Activated CD8-positive, alpha-beta T cell treated with anti-CD3 and anti-CD28 coated beads, Interleukin-2, amount 10 ng/mL, durations not matched to agents 7 days and 5 days (primary cell): ENCODE data around the gene TMPRSS13. TPM values are rescaled to one million over a fixed set of nuclear protein-coding genes. Genes with fewer than 3 reads are reported as not detected.
"Not testable (repeated sequence)": the region's sequence is repeated elsewhere in the genome, so short reads cannot be mapped to it uniquely, and the experiment has no call there.

Source experiments
- ATAC-seq: fragments of 150-1000 bp; cut with Tn5 transposase; one replicate; pipeline ENCODE4 v1.10.0; 2021; ENCODE audit warnings: moderate library complexity
- CTCF ChIA-PET: fragments of 350-600 bp; sonication (Branson Sonifier 250); formaldehyde crosslinking; loops from one replicate; lab custom pipeline; 2021; ENCODE audit warnings: antibody characterized with exemption; lab: Charles Lee
- POLR2A ChIA-PET: fragments of 350-600 bp; sonication (Branson Sonifier 250); formaldehyde crosslinking; loops from one replicate; lab custom pipeline; 2021; ENCODE audit warnings: antibody characterized with exemption; lab: Charles Lee
- DNase-seq: peaks from one replicate; pipeline ENCODE4 v3.0.0-alpha.2; 2020
- H3K27ac Mint-ChIP-seq: one replicate; pipeline ENCODE4 v1.8.0; 2021; ENCODE audit warnings: mild to moderate bottlenecking, mixed read lengths
- H3K27me3 Mint-ChIP-seq: one replicate; pipeline ENCODE4 v1.8.0; 2021; ENCODE audit warnings: low read depth, mixed read lengths
- H3K36me3 Mint-ChIP-seq: one replicate; pipeline ENCODE4 v1.8.0; 2021; ENCODE audit warnings: low read depth, mixed read lengths
- H3K4me1 Mint-ChIP-seq: one replicate; pipeline ENCODE4 v1.8.0; 2021; ENCODE audit warnings: low read depth, mixed read lengths
- H3K4me3 Mint-ChIP-seq: one replicate; pipeline ENCODE4 v1.8.0; 2021; ENCODE audit warnings: mild to moderate bottlenecking, mixed read lengths
- H3K9me3 Mint-ChIP-seq: one replicate; pipeline ENCODE4 v1.8.0; 2022; ENCODE audit warnings: mixed read lengths; ENCODE audit not compliant: insufficient read depth
- total RNA-seq, 2 experiments: library from RNA; stranded (reverse); gene quantifications; one replicate each; pipeline ENCODE4 v1.2.3, GENCODE V29; 2021

Gene TMPRSS13
- total RNA-seq, 2 experiments from 2014 or later = 1.8 to 2.5 TPM

GRCh38 chr11:117931331-117931950 lies 2.2 kb upstream of the TMPRSS13 start:
- no peak overlapping the region for H3K4me3 Mint-ChIP-seq
- H3K27ac Mint-ChIP-seq = peak overlapping the region; percentile 93
- CTCF ChIA-PET = interaction anchor here (0.8 to 11.6 kb wide), 13 partner anchors 9 to 123 kb away, joined by 3 to 172 read pairs (median 7); partner anchors contain the start of gene FXYD2
- POLR2A ChIA-PET = interaction anchor here (0.6 to 2.2 kb wide), 11 partner anchors 10 to 107 kb away, joined by 3 to 7 read pairs (median 3); no protein-coding TSS in a partner anchor
- H3K9me3 Mint-ChIP-seq = no peaks in the 10 kb centered on the region
- no peaks in the 10 kb centered on the region for H3K27me3 Mint-ChIP-seq
- ATAC-seq (peak; percentile 18), DNase-seq (peak; percentile 41)
- H3K36me3 Mint-ChIP-seq = no peaks in the 10 kb centered on the region
- peaks cover 79% of the 10 kb centered on the region for H3K4me1 Mint-ChIP-seq

GRCh38 chr11:117930668-117931330 lies 1.6 kb upstream of the TMPRSS13 start:
- no peaks in the 10 kb centered on the region for H3K9me3 Mint-ChIP-seq
- ChIA-PET CTCF (interaction anchor here (0.6 to 11.6 kb wide), 13 partner anchors 9 to 122 kb away, joined by 3 to 172 read pairs (median 7); no protein-coding TSS in a partner anchor), POLR2A (interaction anchor here (0.6 to 2.2 kb wide), 11 partner anchors 10 to 107 kb away, joined by 3 to 7 read pairs (median 3); no protein-coding TSS in a partner anchor)
- no peaks in the 10 kb centered on the region for H3K36me3 Mint-ChIP-seq
- peak overlapping the region; percentile 93 for H3K27ac Mint-ChIP-seq
- peak overlapping the region; percentile 49 for H3K4me3 Mint-ChIP-seq
- peak; percentile 81 for ATAC-seq
- H3K27me3 Mint-ChIP-seq = no peaks in the 10 kb centered on the region
- peaks cover 75% of the 10 kb centered on the region for H3K4me1 Mint-ChIP-seq
- peak; percentile 78 for DNase-seq

- H3K27ac Mint-ChIP-seq = peak overlapping the region; percentile 93
- H3K36me3 Mint-ChIP-seq = no peaks in the 10 kb centered on the region
- ChIA-PET CTCF (interaction anchor here (0.6 to 11.6 kb wide), 13 partner anchors 10 to 123 kb away, joined by 3 to 172 read pairs (median 7); no protein-coding TSS in a partner anchor), POLR2A (interaction anchor here (1.2 to 2.2 kb wide), 5 partner anchors 9 to 106 kb away, joined by 3 to 7 read pairs (median 5); no protein-coding TSS in a partner anchor)
- H3K4me1 Mint-ChIP-seq = peaks cover 71% of the 10 kb centered on the region
- ATAC-seq = no peak
- H3K27me3 Mint-ChIP-seq = no peaks in the 10 kb centered on the region
- DNase-seq = no peak
- H3K4me3 Mint-ChIP-seq = peak overlapping the region; percentile 49
- H3K9me3 Mint-ChIP-seq = no peaks in the 10 kb centered on the region
These were observed 841 bp upstream of the TMPRSS13 start for GRCh38 chr11:117929916-117930570.

GRCh38 chr11:117928446-117929141 lies 608 bp downstream of the TMPRSS13 start:
- DNase-seq (no peak), ATAC-seq (no peak)
- Mint-ChIP-seq H3K36me3 (no peaks in the 10 kb centered on the region), H3K9me3 (no peaks in the 10 kb centered on the region), H3K27me3 (no peaks in the 10 kb centered on the region), H3K4me3 (peak overlapping the region; percentile 9), H3K4me1 (peaks cover 58% of the 10 kb centered on the region), H3K27ac (peak overlapping the region; percentile 69)
- CTCF ChIA-PET = interaction anchor here (0.6 to 11.6 kb wide), 6 partner anchors 15 to 125 kb away, joined by 3 to 172 read pairs (median 6); no protein-coding TSS in a partner anchor
- POLR2A ChIA-PET = no interaction called here

- H3K4me3 Mint-ChIP-seq = no peak overlapping the region
- H3K4me1 Mint-ChIP-seq = peaks cover 54% of the 10 kb centered on the region
- no peaks in the 10 kb centered on the region for H3K36me3 Mint-ChIP-seq
- no peaks in the 10 kb centered on the region for H3K9me3 Mint-ChIP-seq
- no peaks in the 10 kb centered on the region for H3K27me3 Mint-ChIP-seq
- DNase-seq (no peak), ATAC-seq (no peak)
- no peak overlapping the region for H3K27ac Mint-ChIP-seq
- ChIA-PET CTCF (interaction anchor here (0.7 to 11.6 kb wide), 3 partner anchors 19 to 123 kb away, joined by 3 to 172 read pairs (median 4); no protein-coding TSS in a partner anchor), POLR2A (no interaction called here)
These were observed 1.3 kb downstream of the TMPRSS13 start for GRCh38 chr11:117927926-117928325.

- H3K9me3 Mint-ChIP-seq, H3K36me3 Mint-ChIP-seq, H3K27ac Mint-ChIP-seq, H3K4me3 Mint-ChIP-seq, H3K27me3 Mint-ChIP-seq, DNase-seq, ATAC-seq, POLR2A ChIA-PET: not testable (repeated sequence)
- CTCF ChIA-PET = interaction anchor here (11.6 kb wide), 1 partner anchor 21 kb away, joined by 172 read pairs; no protein-coding TSS in a partner anchor
- peaks cover 43% of the 10 kb centered on the region for H3K4me1 Mint-ChIP-seq
These were observed 3.0 kb downstream of the TMPRSS13 start for GRCh38 chr11:117926166-117926565.

GRCh38 chr11:117925198-117925925 lies 3.8 kb downstream of the TMPRSS13 start:
- no peak for ATAC-seq
- no peak for DNase-seq
- Mint-ChIP-seq H3K4me3 (no peak overlapping the region), H3K9me3 (no peaks in the 10 kb centered on the region), H3K27me3 (no peaks in the 10 kb centered on the region), H3K27ac (no peak overlapping the region), H3K36me3 (no peaks in the 10 kb centered on the region), H3K4me1 (peaks cover 38% of the 10 kb centered on the region)
- POLR2A ChIA-PET = no interaction called here
- CTCF ChIA-PET = interaction anchor here (1.1 kb wide), 1 partner anchor 21 kb away, joined by 4 read pairs; no protein-coding TSS in a partner anchor

- ChIA-PET CTCF (interaction anchor here (1.1 to 1.5 kb wide), 3 partner anchors 12 to 22 kb away, joined by 3 to 5 read pairs (median 4); no protein-coding TSS in a partner anchor), POLR2A (no interaction called here)
- no peak overlapping the region for H3K27ac Mint-ChIP-seq
- H3K4me3 Mint-ChIP-seq = no peak overlapping the region
- ATAC-seq (no peak), DNase-seq (no peak)
- H3K4me1 Mint-ChIP-seq = peaks cover 36% of the 10 kb centered on the region
- H3K36me3 Mint-ChIP-seq = no peaks in the 10 kb centered on the region
- H3K9me3 Mint-ChIP-seq = no peaks in the 10 kb centered on the region
- no peaks in the 10 kb centered on the region for H3K27me3 Mint-ChIP-seq
These were observed 4.5 kb downstream of the TMPRSS13 start for GRCh38 chr11:117924631-117925170.

- Mint-ChIP-seq H3K4me3 (no peak overlapping the region), H3K27me3 (no peaks in the 10 kb centered on the region), H3K4me1 (peaks cover 33% of the 10 kb centered on the region), H3K9me3 (no peaks in the 10 kb centered on the region), H3K36me3 (no peaks in the 10 kb centered on the region), H3K27ac (no peak overlapping the region)
- no peak for ATAC-seq
- ChIA-PET CTCF (interaction anchor here (0.8 to 5.6 kb wide), 7 partner anchors 9 to 130 kb away, joined by 3 to 39 read pairs (median 3); no protein-coding TSS in a partner anchor), POLR2A (no interaction called here)
- DNase-seq = no peak
These were observed 5.4 kb downstream of the TMPRSS13 start for GRCh38 chr11:117923773-117924172.

GRCh38 chr11:117923275-117923674 lies 5.9 kb downstream of the TMPRSS13 start:
- Mint-ChIP-seq H3K36me3 (no peaks in the 10 kb centered on the region), H3K9me3 (no peaks in the 10 kb centered on the region), H3K4me1 (peaks cover 28% of the 10 kb centered on the region), H3K4me3 (no peak overlapping the region), H3K27me3 (no peaks in the 10 kb centered on the region), H3K27ac (peak overlapping the region; percentile 25)
- ATAC-seq = no peak
- no peak for DNase-seq
- ChIA-PET POLR2A (no interaction called here), CTCF (interaction anchor here (0.8 to 5.6 kb wide), 7 partner anchors 9 to 130 kb away, joined by 3 to 39 read pairs (median 3); no protein-coding TSS in a partner anchor)
